GM13976 (cell line): ENCODE measurements around the gene FMNL1.

Source experiments
- DNase-seq: peaks from one replicate; pipeline ENCODE4 v3.0.0; 2012; ENCODE audit warnings: low spot score
- in situ Hi-C: fragments of 300-500 bp; cut with MboI; formaldehyde crosslinking; loops from one replicate; pipeline ENCODE4 v1.12.0; 2022; ENCODE audit warnings: low sequenced_read_pairs, mixed read lengths, inconsistent platforms; ENCODE audit not compliant: unreplicated experiment
- TF ChIP-seq, protein P1 (sequence below): IDR thresholded peaks from 2 replicates; pipeline ENCODE4 v1.5.1; 2012; ENCODE audit warnings: borderline replicate concordance, mild to moderate bottlenecking; ENCODE audit not compliant: insufficient read depth; ENCODE audit errors: extremely low read depth, missing control alignments, control extremely low read depth

Gene FMNL1

DNA sequence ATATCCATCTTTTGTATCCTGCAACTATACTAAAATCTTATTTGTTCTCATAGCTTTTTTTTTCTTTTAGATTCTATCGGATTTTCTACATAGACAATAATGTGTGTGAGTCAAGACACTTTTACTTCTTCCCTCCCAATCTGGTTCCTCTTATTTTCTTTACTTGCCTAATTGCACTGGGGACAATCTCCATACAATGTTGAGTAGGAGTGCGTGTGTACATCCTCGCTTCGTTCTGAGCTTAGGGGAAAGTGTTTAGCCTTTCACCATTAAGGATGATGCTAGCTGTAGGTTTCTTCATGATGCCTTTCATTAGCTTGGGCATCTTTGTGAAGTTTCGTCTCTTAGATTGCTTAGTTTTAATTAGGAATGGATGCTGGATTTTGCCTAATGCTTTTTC, 37.3 kb downstream of the FMNL1 start:
- in situ Hi-C loops: no loop called here
- DNase-seq: no peak

DNA sequence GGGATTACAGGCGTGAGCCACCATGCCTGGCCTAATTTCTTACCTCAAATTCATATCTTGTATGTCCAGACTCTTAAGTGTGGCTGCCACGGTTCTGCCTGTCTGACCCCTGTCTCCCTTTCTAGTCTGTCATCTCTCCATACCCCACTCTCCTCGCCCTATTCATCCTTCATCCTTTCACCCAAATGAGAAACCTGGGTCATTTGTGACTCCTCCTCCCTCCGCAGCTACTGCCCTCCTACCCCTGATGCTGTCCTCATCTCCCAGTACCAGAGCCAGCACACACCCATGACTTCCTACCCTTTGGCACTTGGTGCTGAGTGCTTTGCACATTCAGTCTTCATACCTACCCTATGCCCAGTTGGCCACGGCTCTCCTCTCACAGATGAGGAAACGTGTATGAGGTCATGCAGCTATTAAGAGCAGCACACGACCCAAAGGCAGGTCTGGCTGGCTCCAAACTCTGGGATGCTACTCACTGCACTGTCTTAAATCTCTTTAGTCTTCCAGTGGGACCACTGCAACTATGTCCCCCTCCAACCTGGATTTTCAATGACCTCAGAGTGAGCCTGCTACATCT, 38.6 kb downstream of the FMNL1 start:
- TF ChIP-seq, protein P1, sequence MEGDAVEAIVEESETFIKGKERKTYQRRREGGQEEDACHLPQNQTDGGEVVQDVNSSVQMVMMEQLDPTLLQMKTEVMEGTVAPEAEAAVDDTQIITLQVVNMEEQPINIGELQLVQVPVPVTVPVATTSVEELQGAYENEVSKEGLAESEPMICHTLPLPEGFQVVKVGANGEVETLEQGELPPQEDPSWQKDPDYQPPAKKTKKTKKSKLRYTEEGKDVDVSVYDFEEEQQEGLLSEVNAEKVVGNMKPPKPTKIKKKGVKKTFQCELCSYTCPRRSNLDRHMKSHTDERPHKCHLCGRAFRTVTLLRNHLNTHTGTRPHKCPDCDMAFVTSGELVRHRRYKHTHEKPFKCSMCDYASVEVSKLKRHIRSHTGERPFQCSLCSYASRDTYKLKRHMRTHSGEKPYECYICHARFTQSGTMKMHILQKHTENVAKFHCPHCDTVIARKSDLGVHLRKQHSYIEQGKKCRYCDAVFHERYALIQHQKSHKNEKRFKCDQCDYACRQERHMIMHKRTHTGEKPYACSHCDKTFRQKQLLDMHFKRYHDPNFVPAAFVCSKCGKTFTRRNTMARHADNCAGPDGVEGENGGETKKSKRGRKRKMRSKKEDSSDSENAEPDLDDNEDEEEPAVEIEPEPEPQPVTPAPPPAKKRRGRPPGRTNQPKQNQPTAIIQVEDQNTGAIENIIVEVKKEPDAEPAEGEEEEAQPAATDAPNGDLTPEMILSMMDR: no peak
- no peak for DNase-seq
- in situ Hi-C loops: no loop called here

More for the DNA sequence above, 37.3 kb downstream of the FMNL1 start:
- TF ChIP-seq, protein P1: no peak

DNA sequence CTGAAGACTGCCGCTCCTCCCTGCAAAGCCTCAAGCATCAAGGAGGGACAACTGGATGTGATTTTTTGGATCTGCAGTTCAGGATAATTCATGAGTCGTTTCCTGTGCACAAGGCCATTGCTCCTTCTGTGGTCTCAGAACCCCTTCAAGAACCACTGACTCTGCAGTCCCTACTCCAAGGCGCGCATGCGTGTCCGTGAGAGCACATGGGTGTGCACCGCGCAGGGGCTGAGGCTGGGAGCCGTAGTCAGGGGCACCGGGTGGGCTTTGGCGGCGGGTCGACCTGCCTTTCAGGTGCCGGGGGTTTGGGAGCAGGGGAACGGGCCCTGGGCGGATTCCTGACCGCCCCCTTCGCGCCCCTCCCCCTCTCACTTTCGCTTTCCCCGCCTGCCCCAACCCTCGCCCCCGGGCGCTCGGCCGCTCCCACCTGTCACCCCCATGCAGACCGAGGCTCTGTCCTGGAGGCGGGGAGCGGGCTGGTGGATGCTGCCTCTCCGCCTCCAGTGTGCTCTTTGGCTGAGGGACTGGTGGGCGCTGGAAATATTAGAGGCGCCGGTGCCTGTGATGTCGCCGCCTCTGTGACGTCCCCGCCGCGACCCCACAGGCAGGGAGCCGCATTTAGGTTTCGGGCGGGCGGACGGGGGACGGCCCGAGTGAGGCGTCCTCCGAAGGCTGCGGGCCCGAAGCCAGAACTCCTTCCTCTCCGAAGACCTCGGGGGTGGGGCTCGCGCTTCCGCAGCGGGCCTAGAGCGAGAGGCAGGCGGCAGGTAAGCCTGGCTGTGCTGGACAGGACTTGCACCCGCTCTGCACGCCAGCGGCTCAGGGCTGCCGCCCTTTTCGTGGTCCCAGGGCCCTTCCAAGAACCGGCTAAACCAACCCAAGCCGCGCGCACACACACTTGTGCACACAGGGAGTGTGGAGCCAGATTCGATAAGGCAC, 40.2 kb downstream of the FMNL1 start, which contains the start of gene SPATA32:
SPATA32 (minus strand) TSS at position 518 of the 939 bp plus-strand sequence; CDS start at position 440, 78 bp downstream.
- in situ Hi-C loops: no loop called here

DNA sequence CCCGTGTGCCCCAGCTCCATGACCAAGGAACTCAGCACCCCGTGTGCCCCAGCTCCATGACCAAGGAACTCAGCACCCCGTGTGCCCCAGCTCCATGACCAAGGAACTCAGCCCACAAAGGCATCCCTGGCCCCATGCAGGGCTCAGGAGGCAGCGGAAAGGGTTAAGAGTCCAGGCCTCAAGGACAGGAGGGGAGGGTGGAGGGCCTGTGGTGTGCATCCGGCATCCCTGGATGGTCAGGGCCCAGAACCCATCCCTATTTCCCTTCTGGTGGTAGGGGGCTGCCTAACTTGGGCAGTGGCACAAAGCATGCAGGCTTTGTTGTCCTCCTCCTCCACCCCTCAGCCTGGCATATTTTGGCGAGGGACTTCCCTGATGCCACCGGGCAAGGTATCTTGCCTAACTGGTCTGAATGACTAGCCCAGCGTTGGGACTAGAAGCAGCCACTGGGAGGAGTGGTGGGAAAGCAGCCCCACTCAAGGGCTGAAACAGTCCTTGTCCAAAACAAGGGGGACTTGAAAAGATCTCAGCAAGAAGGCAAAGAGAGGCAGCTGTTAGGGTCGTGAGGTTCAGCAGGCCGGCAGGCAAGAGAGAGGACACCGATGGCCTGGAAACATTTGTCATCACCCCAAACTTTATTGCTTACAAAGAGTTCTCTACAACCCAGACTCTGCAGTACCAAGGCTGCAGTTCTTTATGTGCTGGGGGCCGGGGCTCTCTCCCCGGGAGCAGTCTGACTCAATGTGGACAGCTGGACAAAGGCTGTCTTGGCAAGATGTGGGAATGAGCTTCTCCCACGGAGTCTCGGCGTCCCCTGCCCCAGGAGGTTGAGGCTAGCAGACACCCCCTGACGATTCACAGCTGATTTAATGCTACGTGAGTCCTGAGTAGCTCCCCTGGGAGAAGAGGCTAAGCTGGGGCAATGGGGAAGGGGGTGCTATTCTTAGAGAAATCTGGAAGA, 41.1 kb downstream of the FMNL1 start:
- in situ Hi-C loops: no loop called here

More for the DNA sequence above, 40.2 kb downstream of the FMNL1 start, which contains the start of gene SPATA32:
- peak; percentile 89 for DNase-seq
- TF ChIP-seq, protein P1: no peak

DNA sequence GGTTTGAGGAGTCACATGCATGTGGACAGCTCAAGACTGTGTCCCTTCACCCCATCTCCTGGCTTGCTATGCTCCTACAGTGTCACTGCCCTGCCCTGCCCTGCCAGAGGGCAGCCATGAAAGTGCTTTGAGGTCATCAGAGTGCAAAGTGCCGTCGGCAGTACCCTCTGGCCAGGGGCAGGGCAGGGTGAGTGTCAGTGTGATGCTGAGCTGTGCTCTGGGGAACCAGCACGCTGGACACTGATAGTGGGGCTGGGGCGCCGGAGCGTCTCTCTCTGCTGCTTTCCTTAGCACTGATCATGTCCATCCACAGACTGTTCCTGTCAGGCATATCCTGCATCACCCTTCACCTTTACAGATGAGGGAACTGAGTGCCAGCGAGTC, 41.8 kb downstream of the FMNL1 start:
- TF ChIP-seq, protein P1: no peak
- in situ Hi-C loops: no loop called here
- DNase-seq: no peak

More for the DNA sequence above, 41.1 kb downstream of the FMNL1 start:
- TF ChIP-seq, protein P1: no peak
- no peak for DNase-seq

DNA sequence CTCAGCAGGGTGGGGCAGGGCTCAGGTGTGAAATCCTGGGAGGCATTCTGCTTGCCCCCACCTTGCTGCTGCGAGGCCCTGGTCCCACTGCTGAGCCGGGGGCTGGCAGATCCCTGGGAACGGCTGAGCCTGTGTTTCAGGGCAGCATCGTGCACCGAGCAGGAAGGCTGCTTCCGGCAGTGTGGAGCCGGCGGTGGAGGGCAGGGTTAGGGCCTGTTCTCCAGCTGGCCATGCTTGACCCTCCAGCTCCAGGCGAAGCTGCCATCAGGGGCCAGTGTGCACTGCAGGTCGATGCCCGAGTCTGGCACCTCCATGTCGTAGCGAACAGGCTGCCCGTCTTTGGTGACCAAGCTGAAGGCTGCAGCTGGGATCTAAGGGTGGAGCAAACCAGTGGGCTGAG, 42.7 kb downstream of the FMNL1 start:
- TF ChIP-seq, protein P1: no peak
- in situ Hi-C loops: no loop called here
- no peak for DNase-seq
